Activated T-helper 9 cell treated with anti-CD3 and anti-CD28 coated beads, Interleukin-2, amount 50 U/mL, for 16 hours (primary cell): ENCODE results near the gene EMID1.

Experiments
- DNase-seq: peaks from one replicate; pipeline ENCODE4 v3.0.0-alpha.2; 2020; ENCODE audit warnings: low read depth

Gene EMID1

DNA sequence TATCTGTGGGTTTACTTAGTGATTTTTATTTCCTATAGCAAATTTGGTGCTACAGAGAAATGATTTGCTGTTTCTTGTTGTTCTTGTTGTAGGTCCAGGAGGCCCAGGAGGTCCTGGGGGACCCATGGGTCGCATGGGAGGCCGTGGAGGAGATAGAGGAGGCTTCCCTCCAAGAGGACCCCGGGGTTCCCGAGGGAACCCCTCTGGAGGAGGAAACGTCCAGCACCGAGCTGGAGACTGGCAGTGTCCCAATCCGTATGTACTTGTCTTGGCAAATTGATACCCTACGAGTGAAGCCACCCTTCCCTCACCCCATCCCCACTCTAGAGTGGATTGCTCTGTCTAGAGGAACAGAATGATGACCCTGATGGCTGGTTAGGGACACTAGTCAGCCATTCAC is 92.9 kb downstream of the EMID1 start:
- DNase-seq = no peak

DNA sequence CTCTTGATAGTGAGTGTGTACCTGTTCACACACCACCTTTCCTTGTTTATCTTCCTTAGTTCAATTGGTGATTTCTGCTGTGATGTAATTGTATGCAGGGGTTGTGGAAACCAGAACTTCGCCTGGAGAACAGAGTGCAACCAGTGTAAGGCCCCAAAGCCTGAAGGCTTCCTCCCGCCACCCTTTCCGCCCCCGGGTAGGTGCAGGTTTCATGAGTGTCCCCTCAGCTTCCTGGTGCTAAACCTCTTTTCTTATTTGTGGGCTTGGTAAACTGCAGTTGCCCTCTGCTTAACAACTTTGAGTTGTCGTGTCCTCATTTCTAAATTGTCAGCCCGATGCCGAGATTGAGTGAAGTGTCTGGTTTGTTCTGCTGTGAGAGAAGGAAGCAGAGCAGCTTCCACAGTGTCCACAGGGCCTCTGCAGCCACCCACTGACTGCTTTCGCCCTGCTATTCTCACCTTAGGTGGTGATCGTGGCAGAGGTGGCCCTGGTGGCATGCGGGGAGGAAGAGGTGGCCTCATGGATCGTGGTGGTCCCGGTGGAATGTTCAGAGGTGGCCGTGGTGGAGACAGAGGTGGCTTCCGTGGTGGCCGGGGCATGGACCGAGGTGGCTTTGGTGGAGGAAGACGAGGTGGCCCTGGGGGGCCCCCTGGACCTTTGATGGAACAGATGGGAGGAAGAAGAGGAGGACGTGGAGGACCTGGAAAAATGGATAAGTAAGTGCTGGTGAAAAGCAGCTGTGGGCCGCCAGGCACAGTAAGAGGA is 93.6 kb downstream of the EMID1 start:
- no peak for DNase-seq

DNA sequence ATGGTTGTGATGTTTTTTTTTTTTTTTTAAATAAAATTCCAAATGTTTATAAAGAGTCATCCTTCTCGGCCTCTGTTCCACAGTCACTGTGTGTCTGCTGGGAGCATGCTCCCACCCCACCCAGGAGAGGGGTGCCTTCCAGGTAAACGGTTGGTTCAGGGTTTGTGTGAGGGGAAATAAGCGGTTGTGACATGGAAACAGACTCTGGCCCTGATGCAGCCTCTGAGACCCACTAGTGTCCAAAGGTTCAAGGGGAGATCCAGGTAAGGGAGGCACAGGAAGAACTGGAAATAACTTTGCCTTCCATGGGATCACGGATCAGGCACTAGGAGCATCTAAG is 94.7 kb downstream of the EMID1 start:
- no peak for DNase-seq

DNA sequence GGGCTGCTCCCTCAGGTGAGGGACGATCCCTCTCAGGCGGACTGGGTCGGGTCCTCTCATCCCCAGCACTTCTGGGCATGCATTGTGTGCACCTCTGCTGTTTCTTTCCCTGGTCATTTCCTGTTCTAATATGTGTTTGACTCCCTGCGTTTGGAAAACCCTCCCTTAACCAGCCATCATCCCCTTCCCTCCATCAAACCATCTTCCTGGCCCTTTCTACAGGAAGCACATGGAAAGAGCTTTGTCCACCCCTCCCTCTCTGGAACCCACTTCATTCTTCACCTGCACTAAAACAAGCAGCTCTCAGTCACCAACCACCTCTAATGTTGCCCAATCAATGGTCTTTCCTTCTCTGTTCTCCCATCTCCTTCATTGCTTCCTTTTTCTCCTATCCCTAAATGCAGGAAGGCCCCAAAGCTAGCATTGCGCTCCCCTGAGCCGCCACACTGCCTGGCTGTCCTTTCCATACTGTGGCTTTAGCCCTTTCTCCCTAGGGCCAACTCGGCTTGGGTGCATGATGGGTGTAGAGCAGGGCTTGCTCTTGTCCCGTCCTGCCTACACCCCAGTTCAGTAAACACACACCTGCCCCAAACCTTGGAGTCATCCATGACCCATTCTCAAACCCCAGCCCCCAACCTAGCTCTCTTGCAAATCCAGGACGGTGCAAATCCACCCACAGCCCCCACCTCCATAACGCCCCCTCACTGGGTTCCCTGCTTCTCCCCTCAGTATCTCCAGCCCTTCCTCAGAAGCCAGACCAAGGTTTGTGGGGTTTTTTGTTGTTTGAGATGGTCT is 95.3 kb downstream of the EMID1 start:
- DNase-seq = no peak

DNA sequence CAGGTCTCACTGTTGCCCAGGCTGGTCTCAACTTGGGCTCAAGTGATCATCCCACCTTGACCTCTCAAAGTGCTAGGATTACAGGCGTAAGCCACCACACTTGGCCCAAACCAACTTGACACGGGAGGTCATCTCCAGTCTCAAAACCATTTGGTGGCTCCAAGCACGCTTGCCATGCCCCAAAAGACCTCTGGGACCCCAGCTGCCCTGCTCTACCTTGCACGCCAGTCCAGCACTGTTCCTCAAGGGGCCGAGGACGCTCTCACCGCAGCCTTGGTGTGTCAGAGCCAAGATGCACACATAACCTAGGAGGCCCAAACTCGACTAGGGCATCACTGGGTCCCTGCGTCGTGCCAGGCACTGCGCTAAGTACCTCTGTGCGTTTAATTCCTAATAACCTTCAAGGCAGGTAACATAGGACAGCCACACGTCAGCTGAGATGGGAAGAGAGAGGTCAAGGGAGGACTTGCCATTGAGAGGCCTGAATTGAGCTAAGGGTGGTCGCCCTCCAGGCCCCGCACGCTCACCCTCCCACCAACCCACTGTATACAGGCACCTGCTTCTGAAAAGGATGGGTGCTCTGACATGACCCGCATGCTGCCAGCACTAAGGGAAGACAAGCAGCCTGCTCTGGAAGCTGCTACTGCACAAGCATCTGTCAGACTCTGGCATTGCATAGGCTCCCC is 96.2 kb downstream of the EMID1 start:
- DNase-seq = no peak

DNA sequence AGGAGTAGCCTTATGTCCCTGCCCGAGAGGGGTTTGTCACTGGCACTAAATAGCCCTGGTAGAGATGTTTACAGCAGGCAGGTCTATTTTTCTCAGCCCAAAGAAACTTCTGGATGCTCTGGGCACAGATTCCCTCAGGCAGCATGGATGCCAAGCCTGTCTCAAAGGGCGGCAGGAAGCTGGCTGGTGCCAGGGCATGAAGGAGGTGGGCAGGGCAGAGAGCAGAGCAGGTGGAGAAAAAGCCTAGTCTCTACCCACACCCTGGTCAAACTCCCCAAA is 96.6 kb downstream of the EMID1 start:
- DNase-seq = no peak

DNA sequence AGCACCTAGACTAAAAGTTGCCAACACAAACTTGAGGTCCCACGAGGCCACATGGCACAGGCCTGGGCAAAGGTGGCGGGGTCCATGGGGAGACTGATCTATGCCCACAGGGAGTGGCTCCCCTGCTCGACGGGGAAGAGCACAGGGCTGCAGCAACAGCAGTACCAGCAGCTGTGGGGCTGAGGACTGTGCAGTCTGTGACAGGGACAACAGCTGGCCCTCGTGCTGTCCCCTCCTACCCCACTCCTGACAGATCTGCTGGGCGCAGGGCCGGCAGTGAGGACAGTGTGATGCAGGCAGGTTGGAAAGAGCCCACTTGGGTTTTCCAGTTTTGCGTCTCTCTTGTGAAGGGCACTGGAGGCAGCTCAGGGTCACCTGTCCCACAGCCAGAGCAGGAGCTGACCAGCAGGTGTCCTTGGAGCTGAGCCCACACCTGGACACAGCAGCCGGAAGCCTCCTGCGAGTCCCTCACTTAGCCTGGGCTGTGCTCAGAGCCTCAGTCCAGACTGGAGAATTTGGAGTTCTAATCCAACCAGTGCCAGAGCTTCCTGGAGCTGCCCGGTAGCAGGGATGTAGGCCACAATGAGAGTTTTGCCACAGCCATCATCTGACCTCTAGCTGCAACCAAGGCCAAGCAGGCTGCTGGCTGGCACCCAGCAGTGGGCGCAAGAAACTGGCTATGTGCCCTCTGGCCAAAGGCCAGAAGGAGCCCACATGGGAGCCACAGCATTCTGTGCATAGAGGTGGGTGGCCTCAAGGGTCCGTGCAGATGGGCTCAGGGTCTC is 97.2 kb downstream of the EMID1 start:
- no peak for DNase-seq

DNA sequence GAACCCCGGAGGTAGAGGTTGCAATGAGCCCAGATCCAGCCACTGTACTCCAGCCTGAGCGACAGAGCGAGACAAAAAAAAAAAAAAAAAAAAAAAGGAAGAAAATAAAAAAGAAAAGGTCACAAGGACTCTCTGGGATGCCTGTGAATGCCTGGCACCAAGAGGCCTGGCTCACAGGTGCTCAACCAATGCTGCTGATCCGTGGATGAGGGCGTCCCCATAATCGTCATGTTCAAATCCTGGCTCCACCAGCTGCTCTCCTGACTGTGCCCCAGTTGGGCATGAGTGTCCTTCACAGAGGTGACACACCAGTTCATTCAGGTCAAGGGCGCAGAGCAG is 100.1 kb downstream of the EMID1 start:
- DNase-seq = no peak

DNA sequence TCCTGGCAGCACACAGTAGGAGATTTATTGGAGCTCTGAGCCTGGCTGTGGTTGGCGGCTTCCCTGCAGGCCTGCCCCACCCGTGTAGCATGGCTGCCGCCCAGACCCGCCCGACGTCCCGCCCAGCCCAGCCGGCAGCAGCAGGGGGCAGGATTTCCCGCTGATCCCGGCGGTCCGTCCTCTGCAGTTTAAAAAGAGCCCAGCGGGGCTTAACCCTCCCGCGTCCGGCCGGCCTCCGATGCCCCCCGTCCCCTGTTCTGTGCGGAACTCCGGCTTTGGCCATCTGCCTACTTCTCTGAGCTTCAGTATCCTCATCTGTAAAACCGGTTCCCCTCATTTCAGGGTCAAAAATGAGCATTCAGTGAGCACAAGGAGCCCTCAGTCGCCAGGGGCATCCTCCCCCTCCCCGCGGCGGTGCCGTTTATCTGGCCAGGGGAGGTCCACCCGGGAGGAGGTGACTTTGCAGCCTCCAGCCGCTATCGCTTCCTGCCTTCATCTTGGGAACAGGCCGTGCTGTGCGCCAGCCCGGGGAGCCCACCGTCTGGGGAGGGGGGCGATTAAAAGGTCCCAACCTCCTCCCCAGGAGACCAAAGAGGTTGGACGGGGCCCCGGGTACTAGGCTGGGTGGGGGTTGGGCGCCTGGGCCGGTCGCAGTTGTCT is 100.6 kb downstream of the EMID1 start, which contains the start of gene GAS2L1:
Gene GAS2L1 (plus strand): TSS at position 476 of the 660 bp plus-strand sequence. CDS start 1,456 bp downstream, outside the sequence.
- DNase-seq = no peak

DNA sequence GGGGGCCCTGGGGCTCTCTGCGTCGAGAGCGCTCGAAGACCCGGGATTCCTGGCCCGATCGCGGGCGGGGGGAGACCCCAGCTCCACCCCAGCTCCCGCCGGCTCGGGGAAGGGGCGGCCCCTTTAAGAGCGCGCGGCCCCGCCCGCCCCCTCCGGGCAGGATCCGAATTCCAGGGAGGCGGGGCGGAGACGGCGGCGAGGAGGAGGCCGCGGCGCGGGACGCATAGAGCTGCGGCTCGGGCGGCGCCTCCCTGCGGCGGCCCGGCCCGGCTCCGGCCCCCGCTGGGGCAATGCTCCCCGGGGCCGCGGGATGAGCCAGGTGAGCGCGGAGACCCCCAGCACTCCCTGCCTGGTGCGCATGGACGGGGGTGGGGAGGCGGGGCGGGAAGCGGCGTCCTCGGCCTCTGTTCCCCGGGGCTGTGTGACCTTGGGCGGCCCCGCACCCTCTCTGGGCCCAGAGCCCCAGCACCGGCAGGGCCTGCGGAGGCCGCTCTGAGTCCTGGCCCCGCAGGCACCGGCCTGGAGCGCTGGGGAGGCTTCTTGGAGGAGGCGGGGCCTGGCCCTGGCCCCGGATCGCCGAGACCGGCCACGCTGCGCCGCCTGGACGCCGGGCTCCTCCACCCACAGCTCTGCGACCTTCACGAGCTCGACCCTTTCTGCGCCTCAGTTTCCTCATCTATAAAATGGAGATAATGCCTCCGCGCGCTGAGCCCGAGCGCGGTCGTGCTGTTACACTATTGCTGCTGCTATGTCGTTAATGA is 101.3 kb downstream of the EMID1 start:
- DNase-seq = no peak

DNA sequence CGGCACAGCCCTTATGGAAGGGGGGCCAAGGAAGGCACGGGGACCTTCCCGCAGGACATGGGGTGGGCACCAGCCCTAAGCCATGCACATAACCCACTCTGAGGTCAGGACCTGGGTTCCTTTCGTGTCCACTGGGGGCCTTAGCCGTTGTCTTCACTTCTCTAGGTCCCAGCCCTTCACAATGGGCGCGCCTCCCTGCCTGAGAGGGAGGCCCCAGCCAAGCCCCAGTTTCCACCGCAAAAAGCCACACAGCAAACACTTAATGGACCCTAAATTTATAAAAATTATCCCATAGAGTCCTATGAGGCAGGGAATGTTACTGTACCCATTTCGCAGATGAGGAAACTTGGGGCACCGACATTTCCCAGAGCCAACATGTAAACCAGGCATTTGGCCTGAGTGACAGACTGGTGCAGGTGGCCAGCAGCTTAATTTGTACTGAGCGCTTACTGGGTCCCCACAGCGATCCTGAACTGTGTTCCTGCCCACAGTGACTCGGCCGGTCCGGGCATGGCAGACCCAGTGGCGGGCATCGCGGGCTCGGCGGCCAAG is 102.0 kb downstream of the EMID1 start:
- DNase-seq = no peak

DNA sequence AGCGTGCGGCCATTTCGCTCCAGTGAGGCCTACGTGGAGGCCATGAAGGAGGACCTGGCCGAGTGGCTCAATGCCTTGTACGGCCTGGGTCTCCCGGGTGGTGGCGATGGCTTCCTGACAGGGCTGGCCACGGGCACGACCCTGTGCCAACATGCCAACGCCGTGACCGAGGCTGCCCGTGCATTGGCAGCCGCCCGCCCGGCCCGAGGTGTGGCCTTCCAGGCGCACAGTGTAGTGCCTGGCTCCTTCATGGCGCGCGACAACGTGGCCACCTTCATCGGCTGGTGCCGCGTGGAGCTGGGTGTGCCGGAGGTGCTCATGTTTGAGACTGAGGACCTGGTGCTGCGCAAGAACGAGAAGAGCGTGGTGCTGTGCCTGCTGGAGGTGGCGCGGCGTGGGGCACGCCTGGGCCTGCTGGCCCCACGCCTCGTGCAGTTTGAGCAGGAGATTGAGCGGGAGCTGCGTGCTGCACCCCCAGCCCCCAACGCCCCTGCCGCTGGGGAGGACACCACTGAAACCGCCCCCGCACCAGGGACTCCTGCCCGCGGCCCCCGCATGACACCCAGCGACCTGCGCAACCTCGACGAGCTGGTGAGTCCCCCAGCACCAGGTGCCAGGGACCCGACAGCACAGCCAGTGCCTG is 102.6 kb downstream of the EMID1 start:
- DNase-seq = no peak

DNA sequence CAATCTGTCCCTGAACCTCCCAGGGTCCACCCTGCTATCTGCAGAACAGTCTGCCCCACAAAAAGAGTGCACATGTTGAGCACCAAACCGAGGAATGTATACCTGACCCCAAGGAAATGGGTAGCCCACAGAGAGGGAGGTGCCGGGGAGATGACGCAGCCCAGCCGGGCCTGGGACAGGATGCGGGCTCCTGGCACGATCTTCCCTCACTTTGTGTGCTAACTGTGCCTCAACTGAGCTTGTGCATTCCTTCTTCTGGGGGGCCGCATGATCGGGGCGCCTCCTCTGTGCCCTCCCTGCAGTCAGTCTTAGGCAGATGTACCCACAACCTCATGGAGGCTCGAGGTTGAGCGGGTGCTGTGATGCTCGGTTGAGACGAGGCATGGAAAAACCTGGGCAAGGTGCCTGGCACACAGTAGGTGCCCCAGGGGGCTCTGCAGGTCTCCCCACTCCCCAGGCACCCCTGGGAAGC is 103.1 kb downstream of the EMID1 start:
- no peak for DNase-seq
